Measurements from ENCODE around the gene RBMS3. TPM values are rescaled to one million over a fixed set of nuclear protein-coding genes. Genes with fewer than 3 reads are reported as not detected.
"Not testable (repeated sequence)": the region's sequence is repeated elsewhere in the genome, so short reads cannot be mapped to it uniquely, and the experiment has no call there.

Gene RBMS3
- 10 to 100 TPM; 39.9 to 61.9 (median 59.8) TPM for total RNA-seq
- polyA plus RNA-seq, result 1 to 10 TPM in 2 of 3 donors, under 1 TPM in 1; 0.46 to 3.9 (median 3.0) TPM

- peaks cover 0 to 42% (median 25%) of the 10 kb centered on the region in 4 donors for H3K4me1 ChIP-seq
- intact Hi-C loops (cut with DNase I), result loop anchor here (2.0 to 10.0 kb wide), 6 partner anchors 37 to 478 kb away; no protein-coding TSS in a partner anchor
Observed at GRCh38 chr3:29280404-29281093, at the start of gene RBMS3. TSS of gene RBMS3 (plus strand) at chr3:29281071.

GRCh38 chr3:29233126-29233525, 47.7 kb upstream of the RBMS3 start:
- H3K9me3 ChIP-seq; H3K27me3 ChIP-seq; intact Hi-C loops (cut with DNase I); H3K27ac ChIP-seq; H3K4me3 ChIP-seq; DNase-seq; H3K4me1 ChIP-seq; H3K36me3 ChIP-seq: not testable (repeated sequence)
- WGBS, 2 donors, result 0% methylated on average over 1 of the region's 1 CpG

More at GRCh38 chr3:29280404-29281093, at the start of gene RBMS3:
- Histone ChIP-seq H3K4me3 (peak within 1 kb of the TSS; percentile 37 to 63 (median 58)), H3K27ac (peak within 1 kb of the TSS; percentile 85 to 88 (median 87)), H3K27me3 (no peaks in the 10 kb centered on the region), H3K9me3 (no peaks in the 10 kb centered on the region), H3K36me3 (no peaks in the 10 kb centered on the region)
- 2 to 4% methylated on average over 16 of the region's 16 CpGs for WGBS, 2 donors
- TF ChIP-seq CTCF (IDR thresholded peaks at IDR 0.05), result peak in 3 of 4 experiments; percentile 37 to 64 (median 52)
- TF ChIP-seq POLR2AphosphoS5 (IDR thresholded peaks at IDR 0.05), result peak; percentile 73 to 90 (median 82)
- TF ChIP-seq POLR2A (IDR thresholded peaks at IDR 0.05), result peak in 1 of 2 donors; percentile 60
- peak in 1 of 4 donors; percentile 14 for TF ChIP-seq EP300 (IDR thresholded peaks at IDR 0.05)
- DNase-seq, result peak; percentile 97

- Histone ChIP-seq H3K27ac (no peak overlapping the region), H3K9me3 (no peaks in the 10 kb centered on the region), H3K4me1 (peaks cover 0 to 7% (median 6%) of the 10 kb centered on the region in 4 donors), H3K36me3 (no peaks in the 10 kb centered on the region), H3K27me3 (no peaks in the 10 kb centered on the region), H3K4me3 (no peak overlapping the region)
- intact Hi-C loops (cut with DNase I), result no loop called here
- no peak for DNase-seq
- 80 to 89% methylated on average over 3 of the region's 3 CpGs for WGBS, 2 donors
- TF ChIP-seq CTCF (IDR thresholded peaks at IDR 0.05) (no peak), POLR2AphosphoS5 (IDR thresholded peaks at IDR 0.05) (no peak), EP300 (IDR thresholded peaks at IDR 0.05) (no peak), POLR2A (IDR thresholded peaks at IDR 0.05) (no peak)
Observed at GRCh38 chr3:29236146-29236840, 44.6 kb upstream of the RBMS3 start.

- no peak overlapping the region for H3K27ac ChIP-seq
- H3K4me3 ChIP-seq, result no peak overlapping the region
- intact Hi-C loops (cut with DNase I), result no loop called here
- no peak for TF ChIP-seq CTCF (IDR thresholded peaks at IDR 0.05)
- no peak for TF ChIP-seq POLR2AphosphoS5 (IDR thresholded peaks at IDR 0.05)
- TF ChIP-seq EP300 (IDR thresholded peaks at IDR 0.05), result no peak
- no peak for TF ChIP-seq POLR2A (IDR thresholded peaks at IDR 0.05)
- H3K4me1 ChIP-seq, result no peaks in the 10 kb centered on the region
- no peaks in the 10 kb centered on the region for H3K9me3 ChIP-seq
- WGBS, 2 donors, result 91% methylated on average over 2 of the region's 2 CpGs
- no peaks in the 10 kb centered on the region for H3K27me3 ChIP-seq
- no peak for DNase-seq
- H3K36me3 ChIP-seq, result no peaks in the 10 kb centered on the region
Observed at GRCh38 chr3:29239376-29239775, 41.5 kb upstream of the RBMS3 start.

- intact Hi-C loops (cut with DNase I), result no loop called here
- Histone ChIP-seq H3K27ac (no peak overlapping the region), H3K9me3 (no peaks in the 10 kb centered on the region), H3K4me1 (no peaks in the 10 kb centered on the region), H3K4me3 (no peak overlapping the region), H3K36me3 (no peaks in the 10 kb centered on the region), H3K27me3 (no peaks in the 10 kb centered on the region)
- no peak for TF ChIP-seq POLR2A (IDR thresholded peaks at IDR 0.05)
- no peak for TF ChIP-seq CTCF (IDR thresholded peaks at IDR 0.05)
- no peak for TF ChIP-seq POLR2AphosphoS5 (IDR thresholded peaks at IDR 0.05)
- no peak for TF ChIP-seq EP300 (IDR thresholded peaks at IDR 0.05)
- DNase-seq, result no peak
Observed at GRCh38 chr3:29240248-29240647, 40.6 kb upstream of the RBMS3 start.
